ENCODE results near the gene RBPJ. TPM values are rescaled to one million over a fixed set of nuclear protein-coding genes. Genes with fewer than 3 reads are reported as not detected.

The RBPJ gene
- total RNA-seq, 4 donors from 2014 or later: 67.1 to 80.2 (median 76.5) TPM

DNA sequence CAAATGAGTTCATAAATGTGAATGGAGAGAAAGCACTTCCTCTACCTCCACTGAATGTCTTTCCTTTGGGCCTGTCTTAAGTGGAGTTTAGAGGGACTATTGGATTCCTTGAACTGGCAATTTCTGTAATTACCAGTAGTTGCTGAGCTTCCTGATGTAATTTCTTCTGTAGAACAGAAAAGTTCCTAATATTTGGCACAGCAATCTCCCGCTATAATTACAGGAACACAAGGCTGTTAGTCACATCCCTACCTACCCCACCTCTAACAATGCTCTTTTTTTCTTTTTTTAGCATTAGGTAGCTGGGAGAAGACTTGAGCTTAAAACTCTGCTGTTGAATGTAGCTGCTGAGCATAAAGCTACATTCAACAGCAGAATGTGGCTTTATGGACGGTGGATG, 24.8 kb upstream of the RBPJ start:
- no peaks in the 10 kb centered on the region for H3K9me3 ChIP-seq
- no peak for DNase-seq (ENCODE audit: low spot score in 2 of 2)
- no peaks in the 10 kb centered on the region for H3K27me3 ChIP-seq
- WGBS, 2 donors: 87 to 90% methylated on average over 2 of the region's 2 CpGs
- no peaks in the 10 kb centered on the region for H3K36me3 ChIP-seq
- H3K4me3 ChIP-seq: no peak overlapping the region
- H3K4me1 ChIP-seq: peaks cover 0 to 18% (median 5%) of the 10 kb centered on the region in 4 donors
- no peak for TF ChIP-seq CTCF (IDR thresholded peaks at IDR 0.05)
- no peak overlapping the region for H3K27ac ChIP-seq

GRCh38 chr4:26296514-26296913, 24.3 kb upstream of the RBPJ start:
- H3K4me1 ChIP-seq: peaks cover 0 to 18% (median 5%) of the 10 kb centered on the region in 4 donors
- TF ChIP-seq CTCF (IDR thresholded peaks at IDR 0.05): no peak
- TF ChIP-seq POLR2A (IDR thresholded peaks at IDR 0.05): no peak
- TF ChIP-seq EP300 (IDR thresholded peaks at IDR 0.05): no peak
- DNase-seq (ENCODE audit: low spot score in 2 of 2): no peak
- H3K27ac ChIP-seq: no peak overlapping the region
- H3K27me3 ChIP-seq: no peaks in the 10 kb centered on the region
- H3K36me3 ChIP-seq: no peaks in the 10 kb centered on the region
- H3K4me3 ChIP-seq: no peak overlapping the region
- H3K9me3 ChIP-seq: no peaks in the 10 kb centered on the region
- 90 to 97% methylated on average over 4 of the region's 4 CpGs for WGBS, 2 donors

- H3K36me3 ChIP-seq: no peaks in the 10 kb centered on the region
- TF ChIP-seq POLR2A (IDR thresholded peaks at IDR 0.05) (no peak), EP300 (IDR thresholded peaks at IDR 0.05) (no peak), CTCF (IDR thresholded peaks at IDR 0.05) (no peak)
- no peaks in the 10 kb centered on the region for H3K9me3 ChIP-seq
- H3K4me3 ChIP-seq: no peak overlapping the region
- no peak for DNase-seq (ENCODE audit: low spot score in 2 of 2)
- WGBS, 2 donors: 87 to 88% methylated on average over 7 of the region's 7 CpGs
- H3K27ac ChIP-seq: no peak overlapping the region
- no peaks in the 10 kb centered on the region for H3K27me3 ChIP-seq
- peaks cover 0 to 18% (median 5%) of the 10 kb centered on the region in 4 donors for H3K4me1 ChIP-seq
These were observed 23.6 kb upstream of the RBPJ start for GRCh38 chr4:26297219-26297618.

DNA sequence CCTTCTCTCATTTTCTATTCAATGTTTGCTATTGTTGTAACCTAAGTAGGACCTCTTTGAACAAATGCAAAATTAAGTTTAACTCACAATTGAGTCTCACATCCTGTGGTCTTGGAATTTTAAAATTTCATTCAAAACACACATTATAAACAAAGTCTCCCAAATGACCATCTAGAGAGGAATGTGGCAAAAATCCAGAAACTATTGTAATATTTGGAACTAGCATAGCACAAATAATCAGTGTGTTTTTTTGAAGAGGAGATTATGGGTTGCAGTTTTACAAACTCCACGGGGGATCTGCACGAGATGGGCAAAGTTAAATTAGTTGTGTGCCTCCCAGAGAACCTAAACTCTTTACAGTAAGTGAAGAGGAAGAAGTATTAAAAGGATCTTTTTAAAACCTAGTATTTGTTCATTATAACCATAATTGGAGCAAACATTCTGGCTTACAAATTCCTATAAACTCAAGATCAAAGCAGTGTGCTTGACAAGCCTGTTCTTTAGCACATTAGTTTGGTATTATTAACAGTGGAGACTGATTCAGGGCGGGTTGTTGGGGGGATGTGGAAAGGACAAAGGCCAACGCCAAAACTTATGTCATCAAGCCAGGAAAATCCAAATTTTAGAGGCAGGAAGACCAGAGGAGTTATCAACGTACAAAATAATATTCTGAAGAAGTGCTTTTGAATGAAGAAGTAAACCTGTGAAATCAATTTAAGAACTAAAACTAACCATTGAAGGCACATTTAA, 22.4 kb upstream of the RBPJ start:
- no peak overlapping the region for H3K4me3 ChIP-seq
- H3K4me1 ChIP-seq: peaks cover 0 to 18% (median 5%) of the 10 kb centered on the region in 4 donors
- 40 to 44% methylated on average over 5 of the region's 5 CpGs for WGBS, 2 donors
- TF ChIP-seq CTCF (IDR thresholded peaks at IDR 0.05) (no peak), EP300 (IDR thresholded peaks at IDR 0.05) (no peak), POLR2A (IDR thresholded peaks at IDR 0.05) (no peak)
- no peaks in the 10 kb centered on the region for H3K36me3 ChIP-seq
- no peak for DNase-seq (ENCODE audit: low spot score in 2 of 2)
- H3K9me3 ChIP-seq: no peaks in the 10 kb centered on the region
- peak overlapping the region in 1 of 4 donors; percentile 20 for H3K27ac ChIP-seq
- no peaks in the 10 kb centered on the region for H3K27me3 ChIP-seq

DNA sequence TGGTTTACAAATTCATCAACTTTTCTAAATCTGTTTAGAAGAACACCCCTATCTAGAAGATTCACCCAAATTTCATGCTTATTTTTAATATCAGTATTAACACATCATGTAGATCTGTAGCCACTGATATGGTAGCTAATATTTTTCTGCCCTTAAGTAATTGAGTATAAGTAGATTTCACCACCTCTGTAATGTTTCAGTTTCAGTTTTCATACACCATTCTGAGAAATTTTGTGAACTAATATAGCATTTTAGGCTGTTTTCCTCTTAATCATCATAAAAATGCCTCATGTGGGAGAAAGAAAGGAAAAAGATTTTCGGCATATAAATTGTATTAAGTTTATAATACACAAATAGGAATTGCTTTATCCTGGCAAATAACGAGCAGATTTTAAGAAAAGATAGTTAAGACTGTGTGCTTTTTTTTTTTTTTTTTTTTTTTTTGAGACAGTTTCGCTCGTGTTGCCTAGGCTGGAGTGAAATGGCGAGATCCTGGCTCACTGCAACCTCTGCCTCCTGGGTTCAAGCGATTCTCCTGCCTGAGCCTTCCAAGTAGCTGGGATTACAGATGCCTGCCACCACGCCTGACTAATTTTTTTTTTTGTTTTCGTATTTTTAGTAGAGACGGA, 21.4 kb upstream of the RBPJ start:
- no peaks in the 10 kb centered on the region for H3K9me3 ChIP-seq
- DNase-seq (ENCODE audit: low spot score in 2 of 2): no peak
- no peak overlapping the region for H3K4me3 ChIP-seq
- TF ChIP-seq EP300 (IDR thresholded peaks at IDR 0.05): no peak
- TF ChIP-seq POLR2A (IDR thresholded peaks at IDR 0.05): no peak
- TF ChIP-seq CTCF (IDR thresholded peaks at IDR 0.05): no peak
- no peaks in the 10 kb centered on the region for H3K27me3 ChIP-seq
- H3K36me3 ChIP-seq: no peaks in the 10 kb centered on the region
- WGBS, 2 donors: 89% methylated on average over 9 of the region's 9 CpGs
- peaks cover 0 to 18% (median 5%) of the 10 kb centered on the region in 4 donors for H3K4me1 ChIP-seq
- H3K27ac ChIP-seq: no peak overlapping the region

All from tibial nerve (tissue), 4 donors.